Measurements from ENCODE around the gene ACAP2. TPM values are rescaled to one million over a fixed set of nuclear protein-coding genes. Genes with fewer than 3 reads are reported as not detected.

The ACAP2 gene
- polyA plus RNA-seq, 2 of the 4 experiments (the other 2 are of a cell fraction), result 7.8 to 26.0 TPM

DNA sequence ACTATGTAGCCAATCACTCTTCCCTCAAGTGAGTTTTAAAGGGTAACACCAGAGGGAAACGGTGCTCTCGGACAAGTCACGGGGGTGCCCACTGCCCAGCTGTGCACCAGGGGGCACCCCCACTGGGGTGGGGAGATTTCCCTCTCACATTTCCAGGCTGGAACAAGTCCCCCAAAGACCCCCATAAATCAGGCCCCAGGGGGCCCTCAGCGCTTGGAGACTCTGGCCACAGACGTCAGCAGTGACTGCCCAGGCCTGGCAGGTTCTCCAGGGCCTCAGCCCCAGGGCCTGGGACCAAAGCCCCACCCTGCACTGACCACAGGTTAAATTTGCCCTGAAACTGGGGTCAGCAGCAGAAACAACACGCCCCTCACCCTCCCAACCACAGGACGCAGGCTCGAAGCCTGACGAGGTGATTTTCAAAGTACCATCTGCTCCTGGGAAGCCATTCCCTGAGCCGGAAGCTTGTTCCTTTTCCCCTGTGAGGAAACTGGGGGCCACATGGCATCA is 188.8 kb downstream of the ACAP2 start:
- CTCF ChIA-PET, result interaction anchor here (0.6 to 5.4 kb wide), 4 partner anchors 17 to 651 kb away, joined by 3 to 44 read pairs (median 5); partner anchors contain the start of gene XXYLT1
- WGBS (ENCODE audit: missing lambda C conversion rate), result 95% methylated on average over 9 of the region's 10 CpGs
- Histone ChIP-seq H3K27ac (no peak overlapping the region), H3K4me1 (peaks cover under 1% of the 10 kb centered on the region; the same call in 1 of the 3 replicates), H3K4me2 (no peak overlapping the region), H3K4me3 (no peak overlapping the region), H3K9me3 (no peaks in the 10 kb centered on the region)
- FAIRE-seq (no peak), DNase-seq (ENCODE audit: low read depth in 1 of 2, low spot score in 1 of 2) (no peak), ATAC-seq (no peak)
- POLR2A ChIA-PET, result no interaction called here
- TF ChIP-seq BHLHE40 (IDR thresholded peaks at IDR 0.05; ENCODE audit: low read depth, low read length) (no peak), FOSB (CRISPR knock-in tag; IDR thresholded peaks at IDR 0.05) (no peak), MAFK (IDR thresholded peaks at IDR 0.05; ENCODE audit: partially characterized antibody) (no peak), NR3C1 (IDR thresholded peaks at IDR 0.05) (no peak), JUN (IDR thresholded peaks at IDR 0.05) (no peak), HOXB5 (CRISPR knock-in tag; IDR thresholded peaks at IDR 0.05) (no peak)

- Histone ChIP-seq H3K4me1 (no peaks in the 10 kb centered on the region), H3K4me2 (no peak overlapping the region), H3K9me3 (no peaks in the 10 kb centered on the region), H3K27ac (no peak overlapping the region), H3K4me3 (no peak overlapping the region)
- FAIRE-seq (no peak), DNase-seq (ENCODE audit: low read depth in 1 of 2, low spot score in 1 of 2) (no peak), ATAC-seq (no peak)
- TF ChIP-seq MAX (IDR thresholded peaks at IDR 0.05) (no peak), CHD4 (IDR thresholded peaks at IDR 0.05; ENCODE audit: borderline replicate concordance) (no peak), GATA3 (IDR thresholded peaks at IDR 0.05; ENCODE audit: borderline replicate concordance) (no peak), TP53 (CRISPR knock-in tag; IDR thresholded peaks at IDR 0.05) (no peak), ESRRA (IDR thresholded peaks at IDR 0.05; ENCODE audit: borderline replicate concordance, low read length) (no peak), CEBPB (IDR thresholded peaks at IDR 0.05) (no peak), NFE2L2 (conservative IDR thresholded peaks at IDR 0.05; ENCODE audit: low read length) (no peak), POLR2AphosphoS2 (conservative IDR thresholded peaks at IDR 0.05; ENCODE audit: low read length) (no peak), TFCP2L1 (CRISPR knock-in tag; IDR thresholded peaks at IDR 0.05) (no peak), HOXB13 (CRISPR knock-in tag; IDR thresholded peaks at IDR 0.05; ENCODE audit: low read depth) (no peak), FOXS1 (CRISPR knock-in tag; IDR thresholded peaks at IDR 0.05) (no peak), MAFK (IDR thresholded peaks at IDR 0.05; ENCODE audit: partially characterized antibody) (no peak), RCOR1 (IDR thresholded peaks at IDR 0.05; ENCODE audit: low read depth, low read length) (no peak), POLR2A (IDR thresholded peaks at IDR 0.05; ENCODE audit: low read length) (no peak), KDM5A (IDR thresholded peaks at IDR 0.05) (no peak), KDM1A (IDR thresholded peaks at IDR 0.05; ENCODE audit: low read depth) (no peak), CTCF (IDR thresholded peaks at IDR 0.05) (no peak)
- TF ChIP-seq, protein P1, sequence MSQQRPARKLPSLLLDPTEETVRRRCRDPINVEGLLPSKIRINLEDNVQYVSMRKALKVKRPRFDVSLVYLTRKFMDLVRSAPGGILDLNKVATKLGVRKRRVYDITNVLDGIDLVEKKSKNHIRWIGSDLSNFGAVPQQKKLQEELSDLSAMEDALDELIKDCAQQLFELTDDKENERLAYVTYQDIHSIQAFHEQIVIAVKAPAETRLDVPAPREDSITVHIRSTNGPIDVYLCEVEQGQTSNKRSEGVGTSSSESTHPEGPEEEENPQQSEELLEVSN (IDR thresholded peaks at IDR 0.05; ENCODE audit: borderline replicate concordance, low read depth), result no peak
- TF ChIP-seq, protein P2, sequence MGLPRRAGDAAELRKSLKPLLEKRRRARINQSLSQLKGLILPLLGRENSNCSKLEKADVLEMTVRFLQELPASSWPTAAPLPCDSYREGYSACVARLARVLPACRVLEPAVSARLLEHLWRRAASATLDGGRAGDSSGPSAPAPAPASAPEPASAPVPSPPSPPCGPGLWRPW (IDR thresholded peaks at IDR 0.05), result no peak
- TF ChIP-seq, protein P3, sequence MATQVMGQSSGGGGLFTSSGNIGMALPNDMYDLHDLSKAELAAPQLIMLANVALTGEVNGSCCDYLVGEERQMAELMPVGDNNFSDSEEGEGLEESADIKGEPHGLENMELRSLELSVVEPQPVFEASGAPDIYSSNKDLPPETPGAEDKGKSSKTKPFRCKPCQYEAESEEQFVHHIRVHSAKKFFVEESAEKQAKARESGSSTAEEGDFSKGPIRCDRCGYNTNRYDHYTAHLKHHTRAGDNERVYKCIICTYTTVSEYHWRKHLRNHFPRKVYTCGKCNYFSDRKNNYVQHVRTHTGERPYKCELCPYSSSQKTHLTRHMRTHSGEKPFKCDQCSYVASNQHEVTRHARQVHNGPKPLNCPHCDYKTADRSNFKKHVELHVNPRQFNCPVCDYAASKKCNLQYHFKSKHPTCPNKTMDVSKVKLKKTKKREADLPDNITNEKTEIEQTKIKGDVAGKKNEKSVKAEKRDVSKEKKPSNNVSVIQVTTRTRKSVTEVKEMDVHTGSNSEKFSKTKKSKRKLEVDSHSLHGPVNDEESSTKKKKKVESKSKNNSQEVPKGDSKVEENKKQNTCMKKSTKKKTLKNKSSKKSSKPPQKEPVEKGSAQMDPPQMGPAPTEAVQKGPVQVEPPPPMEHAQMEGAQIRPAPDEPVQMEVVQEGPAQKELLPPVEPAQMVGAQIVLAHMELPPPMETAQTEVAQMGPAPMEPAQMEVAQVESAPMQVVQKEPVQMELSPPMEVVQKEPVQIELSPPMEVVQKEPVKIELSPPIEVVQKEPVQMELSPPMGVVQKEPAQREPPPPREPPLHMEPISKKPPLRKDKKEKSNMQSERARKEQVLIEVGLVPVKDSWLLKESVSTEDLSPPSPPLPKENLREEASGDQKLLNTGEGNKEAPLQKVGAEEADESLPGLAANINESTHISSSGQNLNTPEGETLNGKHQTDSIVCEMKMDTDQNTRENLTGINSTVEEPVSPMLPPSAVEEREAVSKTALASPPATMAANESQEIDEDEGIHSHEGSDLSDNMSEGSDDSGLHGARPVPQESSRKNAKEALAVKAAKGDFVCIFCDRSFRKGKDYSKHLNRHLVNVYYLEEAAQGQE (IDR thresholded peaks at IDR 0.05), result no peak
- ChIA-PET CTCF (interaction anchor here (1.3 kb wide), 1 partner anchor 569 kb away, joined by 6 read pairs; no protein-coding TSS in a partner anchor), POLR2A (no interaction called here)
- WGBS (ENCODE audit: missing lambda C conversion rate), result 92% methylated on average over 10 of the region's 14 CpGs
Measured at GRCh38 chr3:195251336-195252065, 191.3 kb downstream of the ACAP2 start.

Data from A549 (cell line).